Measurements from ENCODE around the gene CA7. TPM values are rescaled to one million over a fixed set of nuclear protein-coding genes. Genes with fewer than 3 reads are reported as not detected.
A peak's percentile ranks its signal among the peaks of the same experiment; 100 is the strongest.

CA7 gene
- total and polyA plus RNA-seq, 2 donors from 2014 or later: not detected

- Histone ChIP-seq H3K4me1 (ENCODE audit: control insufficient read depth in 2 of 3, insufficient read depth in 2 of 3, low read depth in 1 of 3, low read length in 3 of 3) (no peaks in the 10 kb centered on the region), H3K9ac (ENCODE audit: low read length in 3 of 3) (no peak overlapping the region), H3K36me3 (ENCODE audit: control insufficient read depth in 2 of 3, insufficient read depth in 3 of 3, low read length in 3 of 3) (no peaks in the 10 kb centered on the region), H3K4me3 (ENCODE audit: low read length in 3 of 3) (no peak overlapping the region), H3K27me3 (ENCODE audit: control insufficient read depth, insufficient read depth, low read length) (no peaks in the 10 kb centered on the region), H3K9me3 (ENCODE audit: control insufficient read depth in 2 of 3, insufficient read depth in 1 of 3, low read length in 3 of 3) (no peaks in the 10 kb centered on the region), H3K27ac (ENCODE audit: low read depth in 2 of 2, low read length in 2 of 2) (no peak overlapping the region)
- TF ChIP-seq CTCF (IDR thresholded peaks at IDR 0.05; ENCODE audit: borderline replicate concordance, extremely low read depth, insufficient read depth): no peak
- DNase-seq (peak in 1 of 5 donors; percentile 6), FAIRE-seq (no peak)
- intact Hi-C loops (cut with DNase I): loop anchor here (10.0 kb wide), 1 partner anchor 135 kb away; no protein-coding TSS in a partner anchor
Observed at GRCh38 chr16:66859397-66860068, 15.3 kb downstream of the CA7 start.

GRCh38 chr16:66862023-66862520 lies 17.9 kb downstream of the CA7 start:
- no peak overlapping the region for H3K27ac ChIP-seq (ENCODE audit: low read depth in 2 of 2, low read length in 2 of 2)
- H3K27me3 ChIP-seq (ENCODE audit: control insufficient read depth, insufficient read depth, low read length): no peaks in the 10 kb centered on the region
- H3K9me3 ChIP-seq (ENCODE audit: control insufficient read depth in 2 of 3, insufficient read depth in 1 of 3, low read length in 3 of 3): no peaks in the 10 kb centered on the region
- H3K4me1 ChIP-seq (ENCODE audit: control insufficient read depth in 2 of 3, insufficient read depth in 2 of 3, low read depth in 1 of 3, low read length in 3 of 3): no peaks in the 10 kb centered on the region
- no peaks in the 10 kb centered on the region for H3K36me3 ChIP-seq (ENCODE audit: control insufficient read depth in 2 of 3, insufficient read depth in 3 of 3, low read length in 3 of 3)
- TF ChIP-seq CTCF (IDR thresholded peaks at IDR 0.05; ENCODE audit: borderline replicate concordance, extremely low read depth, insufficient read depth): no peak
- FAIRE-seq: no peak
- no peak for DNase-seq
- H3K4me3 ChIP-seq (ENCODE audit: low read length in 3 of 3): no peak overlapping the region
- intact Hi-C loops (cut with DNase I): loop anchor here (10.0 kb wide), 1 partner anchor 137 kb away; no protein-coding TSS in a partner anchor
- H3K9ac ChIP-seq (ENCODE audit: low read length in 3 of 3): no peak overlapping the region

GRCh38 chr16:66863707-66864106 lies 19.5 kb downstream of the CA7 start:
- H3K4me1 ChIP-seq (ENCODE audit: control insufficient read depth in 2 of 3, insufficient read depth in 2 of 3, low read depth in 1 of 3, low read length in 3 of 3): no peaks in the 10 kb centered on the region
- H3K27ac ChIP-seq (ENCODE audit: low read depth in 2 of 2, low read length in 2 of 2): no peak overlapping the region
- H3K27me3 ChIP-seq (ENCODE audit: control insufficient read depth, insufficient read depth, low read length): no peaks in the 10 kb centered on the region
- H3K9ac ChIP-seq (ENCODE audit: low read length in 3 of 3): no peak overlapping the region
- no peak overlapping the region for H3K4me3 ChIP-seq (ENCODE audit: low read length in 3 of 3)
- no peak for FAIRE-seq
- DNase-seq: no peak
- H3K9me3 ChIP-seq (ENCODE audit: control insufficient read depth in 2 of 3, insufficient read depth in 1 of 3, low read length in 3 of 3): no peaks in the 10 kb centered on the region
- no peaks in the 10 kb centered on the region for H3K36me3 ChIP-seq (ENCODE audit: control insufficient read depth in 2 of 3, insufficient read depth in 3 of 3, low read length in 3 of 3)
- intact Hi-C loops (cut with DNase I): loop anchor here (10.0 kb wide), 1 partner anchor 139 kb away; no protein-coding TSS in a partner anchor
- TF ChIP-seq CTCF (IDR thresholded peaks at IDR 0.05; ENCODE audit: borderline replicate concordance, extremely low read depth, insufficient read depth): no peak
